ENCODE results near the gene SCGB2A2.

The SCGB2A2 gene

DNA sequence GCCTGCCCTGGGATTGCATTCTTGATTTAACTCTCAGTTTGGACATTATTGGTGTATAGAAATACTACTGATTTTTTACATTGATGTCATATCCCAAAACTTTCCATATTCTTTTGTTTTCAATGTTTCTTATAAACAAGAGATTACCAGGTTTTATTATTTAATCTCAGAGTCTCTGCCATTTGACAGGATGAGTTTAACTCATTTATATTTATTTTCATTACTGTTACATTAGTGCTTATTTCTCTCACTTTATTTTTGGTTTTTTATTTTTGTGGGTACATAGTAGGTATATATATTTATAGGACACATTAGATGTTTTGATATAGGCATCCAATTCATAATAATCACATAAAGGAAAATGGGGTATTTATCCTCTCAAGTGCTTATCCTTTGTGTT, 38.0 kb downstream of the SCGB2A2 start:
- DNase-seq: no peak

DNA sequence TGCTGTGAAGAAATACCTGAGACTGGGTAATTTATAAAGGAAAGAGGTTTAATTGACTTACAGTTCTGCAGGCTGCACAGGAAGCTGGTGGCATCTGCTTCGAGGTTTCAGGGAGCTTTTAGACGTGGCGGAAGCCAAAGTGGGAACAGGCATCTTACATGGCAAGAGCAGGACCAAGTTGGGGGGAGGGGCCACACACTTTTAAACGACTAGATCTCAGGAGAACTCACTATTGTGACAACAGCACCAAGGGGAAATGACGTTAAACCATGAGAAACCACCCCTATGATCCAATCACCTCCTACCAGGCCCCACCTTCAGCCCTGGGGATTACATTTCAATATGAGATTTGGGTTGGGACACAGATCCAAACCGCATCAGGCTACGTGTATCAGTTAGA, 40.0 kb downstream of the SCGB2A2 start:
- DNase-seq: no peak

DNA sequence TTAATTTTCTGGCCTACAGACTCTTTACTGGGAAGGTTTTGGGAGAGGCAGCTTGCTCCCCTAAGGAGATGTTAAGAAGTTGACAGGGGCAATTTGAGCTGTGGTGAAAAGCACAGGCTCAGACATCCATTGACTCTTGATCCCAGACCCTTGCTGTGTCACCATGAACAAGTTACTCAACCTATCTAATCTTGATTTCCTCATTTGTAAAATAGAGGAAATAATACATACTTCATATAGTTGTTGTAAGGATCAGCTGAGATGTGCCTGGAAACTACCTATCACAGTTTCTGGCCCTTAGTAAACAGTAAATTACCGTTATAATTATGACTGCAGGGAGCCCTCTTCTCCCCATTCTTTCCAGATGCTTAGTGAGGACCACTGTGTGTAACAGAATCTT, 45.5 kb downstream of the SCGB2A2 start:
- DNase-seq: no peak

DNA sequence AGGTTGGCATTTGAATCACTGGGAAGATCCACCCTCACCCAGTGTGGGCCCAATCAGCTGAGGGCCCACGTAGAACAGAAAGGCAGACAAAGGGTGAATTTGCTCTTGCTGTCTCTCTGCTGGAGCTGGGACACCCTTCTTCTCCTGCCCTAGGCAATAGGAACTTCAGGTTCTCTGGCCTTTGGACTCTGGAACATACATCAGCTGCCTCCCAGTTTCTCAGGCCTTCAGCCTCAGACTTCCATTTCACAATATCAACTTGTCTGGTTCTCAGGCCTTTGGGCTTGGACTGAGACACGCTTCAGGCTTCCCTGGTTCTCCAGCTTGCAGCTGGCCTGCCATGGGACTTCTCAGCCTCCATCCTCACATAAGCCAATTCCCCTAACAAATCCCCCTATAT, 52.6 kb downstream of the SCGB2A2 start:
- DNase-seq: no peak
